Panc1 (cell line): Measurements from ENCODE around the gene AGTR1. TPM values are rescaled to one million over a fixed set of nuclear protein-coding genes. Genes with fewer than 3 reads are reported as not detected.

Source experiments
- ATAC-seq: fragments of 200-7000 bp; cut with Tn5 transposase; 2 replicates; pipeline ENCODE4 v1.9.1; 2020; ENCODE audit warnings: mild to moderate bottlenecking, moderate library complexity
- BruUV-seq: library from RNA; stranded (reverse); fragments of 400-500 nt; replicated peaks from 2 replicates; lab custom pipeline; 2021; lab: Mats Ljungman, UMichigan
- CTCF ChIA-PET: fragments of 300-600 bp; sonication (Branson Sonifier 250); formaldehyde crosslinking; loops from one replicate; lab custom pipeline; 2022; ENCODE audit warnings: antibody characterized with exemption; lab: Charles Lee
- POLR2A ChIA-PET: fragments of 300-600 bp; sonication (Branson Sonifier 250); formaldehyde crosslinking; loops from one replicate; lab custom pipeline; 2022; ENCODE audit warnings: antibody characterized with exemption; lab: Charles Lee
- DNase-seq: peaks from one replicate; pipeline ENCODE4 v3.0.0-alpha.2; 2010; ENCODE audit warnings: low read depth, low spot score
- H3K27ac ChIP-seq: 2 replicates; pipeline ENCODE4 v1.5.1; 2011; ENCODE audit warnings: mild to moderate bottlenecking, low read length, inconsistent platforms
- H3K27me3 ChIP-seq: fragments of 200-500 bp; sonication (Bioruptor generic); 2 replicates; pipeline ENCODE4 v1.6.0; 2014; ENCODE audit warnings: low read length, inconsistent platforms; ENCODE audit not compliant: control insufficient read depth, insufficient read depth
- H3K36me3 ChIP-seq: fragments of 200-500 bp; sonication (Bioruptor generic); 2 replicates; pipeline ENCODE4 v1.5.1; 2014; ENCODE audit warnings: inconsistent platforms, mild to moderate bottlenecking, low read length, moderate library complexity; ENCODE audit not compliant: control insufficient read depth, insufficient read depth
- H3K4me1 ChIP-seq: 2 replicates; pipeline ENCODE4 v1.5.1; 2011; ENCODE audit warnings: inconsistent platforms, mild to moderate bottlenecking, low read length, moderate library complexity; ENCODE audit not compliant: control insufficient read depth, insufficient read depth
- H3K4me3 ChIP-seq, 2 experiments: 2 replicates each; pipeline ENCODE4 v1.5.1; 2011 to 2012; ENCODE audit warnings: low read depth in 2 of 2, low read length in 2 of 2, mild to moderate bottlenecking in 2 of 2, inconsistent platforms in 1 of 2, moderate library complexity in 1 of 2
- H3K9me3 ChIP-seq: fragments of 200-500 bp; sonication (Bioruptor generic); 2 replicates; pipeline ENCODE4 v1.5.1; 2014; ENCODE audit warnings: low read depth, mild to moderate bottlenecking, inconsistent platforms, low read length, moderate library complexity; ENCODE audit not compliant: control insufficient read depth, insufficient read depth
- CTCF ChIP-seq: fragments of 450-650 bp; IDR thresholded peaks from 2 replicates; pipeline ENCODE4 v1.5.1; 2017; ENCODE audit warnings: mild to moderate bottlenecking
- POLR2AphosphoS5 ChIP-seq: IDR thresholded peaks from 2 replicates; pipeline ENCODE4 v1.6.1; 2012; ENCODE audit warnings: mild to moderate bottlenecking, low read depth, low read length, moderate library complexity
- REST ChIP-seq, 2 experiments: IDR thresholded peaks; 2 replicates each; pipeline ENCODE4 v1.6.1; 2011 to 2012; ENCODE audit warnings: low read depth in 2 of 2, control low read depth in 1 of 2, low read length in 1 of 2, mild to moderate bottlenecking in 1 of 2, moderate library complexity in 1 of 2; ENCODE audit not compliant: insufficient read depth in 1 of 2
- SIN3A ChIP-seq: IDR thresholded peaks from 2 replicates; pipeline ENCODE4 v1.6.1; 2012; ENCODE audit warnings: low read depth, mild to moderate bottlenecking, low read length, moderate library complexity, borderline replicate concordance; ENCODE audit not compliant: insufficient read depth
- TCF7L2 ChIP-seq: IDR thresholded peaks from 2 replicates; pipeline ENCODE4 v1.6.1; 2011; ENCODE audit warnings: mild to moderate bottlenecking, low read depth, low read length, inconsistent platforms
- in situ Hi-C: cut with HindIII; loops from 2 replicates; pipeline ENCODE4 v1.10.0; 2016; ENCODE audit warnings: low sequenced_read_pairs, low pct_unique_long_range_greater_than_20kb
- intact Hi-C: fragments of 100-400 bp; cut with micrococcal nuclease; formaldehyde crosslinking; loops from one replicate; pipeline ENCODE4 v1.10.0; 2022; ENCODE audit not compliant: unreplicated experiment
- total RNA-seq: library from RNA; stranded (reverse); gene quantifications from one replicate; pipeline ENCODE4 v1.2.1, GENCODE V29; 2021; ENCODE audit not compliant: unreplicated experiment

AGTR1 gene
- total RNA-seq, 1 experiment from 2014 or later = 0.28 TPM

GRCh38 chr3:148772361-148772760, 74.7 kb downstream of the AGTR1 start:
- no peak for TF ChIP-seq SIN3A
- no peak for TF ChIP-seq TCF7L2
- TF ChIP-seq CTCF = no peak
- no peak for TF ChIP-seq POLR2AphosphoS5
- no peak for TF ChIP-seq REST (IDR thresholded peaks at IDR 0.05; ENCODE audit: insufficient read depth in 1 of 2, low read depth in 2 of 2, low read length in 1 of 2)
- intact Hi-C loops = no loop called here
- H3K36me3 ChIP-seq = no peaks in the 10 kb centered on the region
- in situ Hi-C loops = no loop called here
- H3K4me3 ChIP-seq = no peak overlapping the region
- ATAC-seq = no peak
- no peak overlapping the region for H3K27ac ChIP-seq
- H3K9me3 ChIP-seq = no peaks in the 10 kb centered on the region
- no peaks in the 10 kb centered on the region for H3K27me3 ChIP-seq
- no TSS peak for BruUV-seq
- ChIA-PET POLR2A (no interaction called here), CTCF (no interaction called here)
- H3K4me1 ChIP-seq = no peaks in the 10 kb centered on the region
- no peak for DNase-seq

GRCh38 chr3:148772835-148773234, 75.1 kb downstream of the AGTR1 start:
- no peaks in the 10 kb centered on the region for H3K36me3 ChIP-seq
- no peak overlapping the region for H3K27ac ChIP-seq
- no peaks in the 10 kb centered on the region for H3K4me1 ChIP-seq
- DNase-seq (no peak), ATAC-seq (no peak)
- TF ChIP-seq REST (IDR thresholded peaks at IDR 0.05; ENCODE audit: insufficient read depth in 1 of 2, low read depth in 2 of 2, low read length in 1 of 2) = no peak
- no peak for TF ChIP-seq SIN3A
- TF ChIP-seq POLR2AphosphoS5 = no peak
- TF ChIP-seq TCF7L2 = no peak
- no peak for TF ChIP-seq CTCF
- ChIA-PET POLR2A (no interaction called here), CTCF (no interaction called here)
- no peaks in the 10 kb centered on the region for H3K9me3 ChIP-seq
- no peaks in the 10 kb centered on the region for H3K27me3 ChIP-seq
- intact Hi-C loops (no loop called here), in situ Hi-C loops (no loop called here)
- BruUV-seq = no TSS peak
- H3K4me3 ChIP-seq = no peak overlapping the region
